Activated CD4-positive, alpha-beta T cell treated with anti-CD3 and anti-CD28 coated beads, Interleukin-10, Interleukin-2, amounts not matched to agents 100 ng/mL and 50 ng/mL, durations not matched to agents 16 hours and 8 hours (primary cell): ENCODE data around the gene IFT52.

Experiments
- DNase-seq: peaks from one replicate; pipeline ENCODE4 v3.0.0-alpha.2; 2020

Gene IFT52, protein sequence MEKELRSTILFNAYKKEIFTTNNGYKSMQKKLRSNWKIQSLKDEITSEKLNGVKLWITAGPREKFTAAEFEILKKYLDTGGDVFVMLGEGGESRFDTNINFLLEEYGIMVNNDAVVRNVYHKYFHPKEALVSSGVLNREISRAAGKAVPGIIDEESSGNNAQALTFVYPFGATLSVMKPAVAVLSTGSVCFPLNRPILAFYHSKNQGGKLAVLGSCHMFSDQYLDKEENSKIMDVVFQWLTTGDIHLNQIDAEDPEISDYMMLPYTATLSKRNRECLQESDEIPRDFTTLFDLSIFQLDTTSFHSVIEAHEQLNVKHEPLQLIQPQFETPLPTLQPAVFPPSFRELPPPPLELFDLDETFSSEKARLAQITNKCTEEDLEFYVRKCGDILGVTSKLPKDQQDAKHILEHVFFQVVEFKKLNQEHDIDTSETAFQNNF

DNA sequence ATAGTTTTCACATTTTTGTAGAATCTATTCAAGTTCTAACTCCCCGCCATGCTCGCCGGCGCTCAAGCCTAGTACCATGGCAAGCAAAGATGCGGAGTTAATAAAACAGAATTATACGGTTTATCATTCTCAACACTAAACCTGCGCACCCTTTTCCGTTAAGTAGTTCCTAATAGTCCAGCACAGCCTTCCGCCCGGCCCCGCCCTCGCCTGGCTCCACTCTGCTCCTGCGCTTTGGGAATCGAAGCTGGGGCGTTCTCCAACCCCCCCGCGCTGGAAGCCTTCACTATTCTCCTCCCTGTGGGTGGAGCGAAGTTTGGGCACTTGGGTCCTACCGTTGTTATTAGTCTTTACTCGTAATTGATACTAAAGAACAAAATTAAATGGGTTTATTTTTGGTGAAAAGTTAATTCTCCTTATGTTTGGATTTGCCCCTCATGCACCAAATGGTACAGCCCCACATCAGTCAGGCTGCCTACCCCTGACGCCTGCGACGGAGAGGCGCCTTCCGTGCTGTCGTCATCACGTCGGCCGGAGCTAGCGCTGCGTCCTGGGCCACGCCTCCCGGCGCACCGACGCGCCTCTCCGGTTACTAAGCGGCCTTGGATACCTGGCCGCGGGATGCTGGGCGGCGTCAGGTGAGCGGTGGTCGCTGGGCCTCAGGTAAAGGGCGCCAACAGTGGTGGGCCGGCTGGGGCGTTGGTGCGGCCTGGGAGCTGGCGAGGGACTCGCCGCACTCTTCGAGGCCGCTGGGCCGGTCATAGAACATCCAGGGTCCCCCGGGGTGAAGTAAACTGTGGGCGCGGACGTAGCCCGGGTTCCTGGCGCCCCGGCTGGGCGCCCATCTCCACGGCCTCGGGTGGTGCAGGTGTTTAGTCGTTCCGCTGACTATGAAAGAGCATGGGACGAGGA is at the start of gene IFT52:
IFT52 (plus strand) TSS at position 546 of the 912 bp plus-strand sequence. CDS start 3,762 bp downstream, outside the sequence.
- DNase-seq = peak; percentile 93

DNA sequence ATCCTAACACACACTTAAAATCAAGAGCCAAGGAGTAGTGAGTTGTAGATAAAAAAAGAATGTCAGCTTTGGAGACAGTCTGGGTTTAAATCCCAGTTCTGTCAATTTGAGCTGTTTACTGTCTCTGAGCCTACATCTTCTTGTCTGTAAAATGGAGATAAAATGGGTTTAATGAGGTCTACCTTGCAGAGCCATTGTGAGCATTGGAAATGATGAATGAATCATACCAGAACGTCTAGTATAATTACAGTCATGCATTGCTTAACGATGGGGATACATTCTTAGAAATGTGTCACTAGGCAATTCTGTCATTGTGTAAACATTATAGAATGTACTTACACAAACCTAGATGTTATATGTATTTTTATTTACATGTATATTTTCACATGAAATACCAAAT is 49.5 kb upstream of the IFT52 start:
- no peak for DNase-seq

DNA sequence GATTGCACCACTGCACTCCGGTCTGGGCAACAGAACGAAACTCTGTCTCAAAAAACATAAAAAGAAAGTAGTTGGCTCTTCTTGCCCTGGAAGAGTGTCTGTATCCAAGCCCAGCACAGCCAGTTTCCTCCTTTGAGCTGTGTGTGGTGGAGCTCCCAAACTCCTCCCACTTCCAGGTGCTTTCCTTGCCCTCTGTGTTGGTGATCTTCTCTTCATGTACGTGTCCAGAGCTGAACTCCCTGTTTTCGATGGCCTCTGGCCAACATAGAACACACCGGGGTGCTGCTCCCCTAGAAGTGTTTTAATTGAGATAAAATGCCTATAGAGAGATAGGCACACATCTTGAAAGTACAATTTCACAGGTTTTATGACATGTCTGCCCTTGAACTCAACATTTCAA is 48.6 kb upstream of the IFT52 start:
- no peak for DNase-seq

DNA sequence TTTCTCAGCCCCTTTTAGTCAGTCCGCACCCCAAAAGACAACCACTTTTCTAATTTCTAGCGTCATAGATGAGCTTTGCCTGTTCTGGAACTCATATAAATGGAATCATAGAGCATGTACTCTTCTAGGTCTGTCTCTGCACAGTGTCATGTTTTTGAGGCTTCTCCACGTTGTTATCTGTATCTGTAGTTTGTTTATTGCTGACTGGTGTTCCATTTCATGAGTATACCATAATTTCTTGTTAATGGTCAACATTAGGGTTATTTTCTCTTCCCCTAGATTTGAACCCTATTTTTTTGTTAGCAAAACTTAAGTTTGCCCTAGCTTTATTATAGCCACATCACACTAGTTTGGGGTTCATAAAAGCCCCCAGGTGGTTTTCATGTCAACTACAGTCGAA is 48.1 kb upstream of the IFT52 start:
- no peak for DNase-seq

DNA sequence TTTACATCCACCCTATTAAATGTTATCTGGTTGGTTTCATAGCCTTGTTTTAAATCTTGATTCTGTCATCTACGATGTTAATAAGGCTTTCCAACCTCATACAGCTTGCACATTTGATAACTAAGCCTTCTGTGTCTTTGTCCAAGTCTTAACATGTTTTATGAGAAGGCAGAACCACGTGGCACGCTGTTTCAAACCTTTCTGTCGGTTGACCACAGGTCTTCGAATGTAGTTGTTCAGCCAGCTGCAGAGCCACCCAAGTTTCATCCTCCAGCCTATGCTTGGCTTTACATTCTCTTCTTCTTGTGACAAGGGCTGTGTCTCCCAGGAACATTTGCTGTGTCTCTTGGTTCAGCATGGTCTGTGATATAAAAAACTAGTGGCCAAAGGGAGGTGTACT is 47.6 kb upstream of the IFT52 start:
- DNase-seq = no peak

DNA sequence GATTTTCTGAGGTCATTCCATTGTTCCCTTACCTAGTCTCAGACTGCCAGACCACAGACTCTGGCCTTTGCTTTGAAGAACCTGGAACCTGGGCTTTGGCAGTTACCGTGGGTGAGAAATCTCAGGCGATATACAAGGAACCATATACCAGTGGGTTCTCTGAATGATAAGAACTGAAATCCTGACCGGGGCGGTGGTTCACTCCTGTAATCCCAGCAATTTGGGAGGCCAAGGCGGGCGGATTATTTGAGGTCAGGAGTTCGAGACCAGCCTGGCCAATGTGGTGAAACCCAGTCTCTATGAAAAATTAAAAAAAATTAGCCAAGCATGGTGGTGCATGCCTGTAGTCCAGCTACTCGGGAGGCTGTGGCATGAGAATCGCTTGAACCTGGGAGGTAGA is 46.2 kb upstream of the IFT52 start:
- DNase-seq = no peak

DNA sequence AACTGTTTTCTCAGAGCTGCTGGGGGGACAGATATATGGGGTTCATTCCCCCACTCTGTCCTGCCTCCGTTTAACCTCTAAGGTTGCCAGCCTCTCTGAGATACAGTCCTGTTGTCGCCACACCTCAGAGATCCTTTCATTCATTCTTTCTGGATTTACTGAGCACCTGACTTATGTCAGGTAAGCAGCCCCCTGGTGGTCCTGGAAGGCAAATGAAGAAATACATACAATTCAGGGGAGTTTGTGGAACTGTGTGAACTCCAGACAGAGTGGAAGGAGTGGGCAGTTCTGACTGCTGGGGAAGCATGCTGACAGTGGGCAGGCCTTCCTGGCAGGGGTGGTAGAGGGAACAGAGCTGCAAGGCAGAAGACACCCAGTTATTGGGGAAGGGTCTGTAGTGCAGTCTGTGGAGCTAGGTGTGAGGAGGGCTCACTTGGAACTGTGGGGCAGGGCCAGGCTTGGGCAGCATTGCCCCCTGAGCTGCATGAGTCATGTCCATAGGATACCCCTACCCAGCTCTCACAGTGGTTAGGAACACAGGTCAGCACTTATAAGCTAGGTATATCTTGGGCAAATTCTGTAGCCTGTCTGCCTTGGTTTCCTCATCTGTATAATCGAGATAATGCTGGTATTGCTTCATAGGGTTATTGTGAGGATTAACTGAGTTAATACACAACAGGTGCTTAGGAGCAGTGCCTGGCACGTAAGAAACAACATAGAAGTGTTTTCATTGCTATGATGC is 44.7 kb upstream of the IFT52 start:
- DNase-seq = no peak

DNA sequence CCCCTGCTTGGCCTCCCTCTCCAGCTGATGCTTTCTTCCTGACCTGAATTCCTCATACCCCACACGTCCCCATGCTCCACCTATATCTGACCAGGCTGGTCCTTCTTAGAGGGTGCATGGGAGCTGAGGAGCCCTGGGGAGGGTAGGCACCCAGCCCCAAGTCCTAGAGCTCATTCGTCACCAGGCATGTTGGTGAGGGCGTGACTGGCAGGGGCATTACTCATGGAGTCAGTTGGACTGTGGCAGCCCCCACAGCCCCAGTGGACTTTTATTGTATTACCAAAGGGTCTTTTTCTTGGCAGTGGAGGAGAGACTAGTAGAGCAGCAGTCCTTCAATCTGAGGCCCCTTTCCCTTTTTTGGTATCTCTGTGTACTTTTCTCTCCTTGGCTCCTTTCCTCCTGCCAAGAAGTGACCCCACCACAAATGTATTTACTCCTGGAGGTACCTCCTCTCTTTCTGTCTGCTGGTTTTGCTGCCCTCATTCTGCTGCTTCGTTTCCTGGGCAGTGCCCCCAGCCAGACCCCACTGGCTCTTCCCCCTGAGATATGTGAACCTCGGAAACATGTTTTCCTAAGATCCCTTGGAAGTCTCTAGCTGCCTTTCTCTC is 42.4 kb upstream of the IFT52 start:
- no peak for DNase-seq

DNA sequence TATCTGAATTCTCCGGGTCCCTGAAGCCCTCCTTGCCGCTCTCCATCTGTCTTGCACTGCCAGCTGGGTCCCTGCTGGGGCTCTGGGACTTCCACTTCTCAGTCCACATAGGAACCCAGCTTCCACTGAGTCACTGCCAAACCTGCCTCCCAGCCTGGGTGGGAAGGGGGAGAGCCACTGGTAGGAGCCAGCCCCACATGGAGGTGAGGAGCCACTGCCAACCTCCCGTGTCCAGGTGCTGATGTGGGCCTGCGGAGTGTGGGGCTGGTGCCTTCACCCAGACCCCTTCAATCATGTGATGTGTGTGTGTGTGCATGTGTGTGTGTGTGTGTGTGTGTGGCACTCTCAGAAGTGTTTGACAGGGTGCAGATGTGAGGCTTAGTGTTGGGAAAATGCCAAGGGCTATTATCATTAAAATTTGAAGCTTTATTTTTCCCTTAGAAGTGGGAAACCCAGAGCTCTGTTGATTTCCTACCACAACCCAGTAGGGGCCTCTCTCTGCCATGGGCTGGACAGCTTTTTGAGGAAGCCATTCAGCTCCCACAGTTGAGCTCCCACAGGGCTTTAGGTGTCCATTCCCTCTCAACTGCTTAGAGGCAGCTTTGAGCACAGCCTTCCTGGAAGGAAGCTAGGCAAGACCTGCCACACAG is 41.2 kb upstream of the IFT52 start:
- DNase-seq = no peak

DNA sequence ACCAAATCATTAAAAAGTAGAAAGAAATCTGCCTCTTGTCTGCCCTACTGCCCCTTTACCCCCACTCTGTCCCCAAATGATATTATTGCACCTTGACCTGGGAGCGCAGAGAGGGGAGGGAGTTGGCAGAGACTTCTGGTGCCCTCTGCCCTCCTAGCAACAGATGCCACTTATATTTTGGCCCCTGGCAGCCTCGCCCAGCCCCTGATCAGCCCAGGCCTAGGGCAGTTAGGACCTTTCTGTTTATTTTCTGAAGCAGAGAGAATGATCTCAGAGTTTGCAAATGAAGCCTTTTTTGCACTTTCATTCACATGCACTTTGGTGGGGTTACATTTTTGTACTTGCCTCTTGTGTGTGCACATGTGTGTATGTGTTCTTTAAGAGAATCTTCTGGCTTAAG is 40.3 kb upstream of the IFT52 start:
- DNase-seq = no peak

DNA sequence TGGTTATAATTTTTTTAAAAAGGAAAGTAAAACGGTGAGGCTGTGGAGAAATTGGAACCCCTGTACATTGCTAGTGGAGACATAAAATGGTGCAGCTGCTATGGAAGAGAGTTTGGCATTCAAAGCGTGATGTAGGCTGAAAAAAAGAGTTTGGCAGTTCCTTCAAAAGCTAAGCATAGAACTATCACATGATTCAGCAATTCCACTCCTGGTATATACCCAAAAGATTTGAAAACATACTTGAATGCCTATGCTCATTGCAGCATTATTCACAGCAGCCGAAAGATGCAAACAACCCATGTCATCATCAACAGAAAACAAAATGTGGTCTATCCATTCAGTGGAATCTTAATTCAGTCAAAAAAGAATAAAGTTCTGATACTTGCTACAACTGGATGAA is 36.4 kb upstream of the IFT52 start:
- DNase-seq = no peak

DNA sequence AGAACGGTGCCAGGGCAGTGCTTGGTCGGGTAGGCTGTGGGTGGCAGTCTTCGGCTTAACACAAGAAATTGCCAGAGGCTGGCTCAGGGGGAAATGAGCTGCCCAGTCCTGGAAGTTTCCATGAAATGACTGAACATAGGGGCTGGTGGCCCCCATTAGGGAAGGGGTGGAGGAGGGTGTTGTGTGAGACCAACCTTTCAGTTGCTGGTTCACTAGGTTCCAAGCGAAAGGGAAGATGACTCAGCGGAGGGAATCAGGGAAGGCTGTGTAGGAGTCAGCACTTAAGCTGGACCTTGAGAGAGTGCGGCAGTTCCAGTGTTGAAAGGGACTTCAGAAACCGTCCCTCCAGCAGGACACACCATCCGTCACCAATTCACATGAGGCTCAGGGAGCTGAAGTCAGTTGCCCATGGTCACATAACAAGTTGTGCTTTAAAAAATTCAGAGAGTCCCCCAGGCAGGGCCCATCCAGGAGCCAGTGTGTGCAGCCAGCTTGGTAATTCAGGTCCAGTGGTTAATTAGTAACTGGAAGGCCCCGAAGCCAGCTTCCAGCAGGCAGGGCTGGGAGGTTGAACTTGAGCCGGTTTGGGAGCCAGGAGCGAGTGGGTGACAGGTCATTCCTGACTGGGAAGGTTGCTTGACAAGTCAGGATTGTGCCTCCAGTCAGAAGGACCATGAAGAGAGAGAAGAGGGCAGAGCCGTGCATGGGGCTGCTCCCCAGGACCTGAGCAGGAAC is 32.2 kb upstream of the IFT52 start, which contains the start of gene SGK2:
SGK2 (plus strand) TSS at position 616 of the 735 bp plus-strand sequence. CDS start 7,469 bp downstream, outside the sequence.
- DNase-seq = no peak

DNA sequence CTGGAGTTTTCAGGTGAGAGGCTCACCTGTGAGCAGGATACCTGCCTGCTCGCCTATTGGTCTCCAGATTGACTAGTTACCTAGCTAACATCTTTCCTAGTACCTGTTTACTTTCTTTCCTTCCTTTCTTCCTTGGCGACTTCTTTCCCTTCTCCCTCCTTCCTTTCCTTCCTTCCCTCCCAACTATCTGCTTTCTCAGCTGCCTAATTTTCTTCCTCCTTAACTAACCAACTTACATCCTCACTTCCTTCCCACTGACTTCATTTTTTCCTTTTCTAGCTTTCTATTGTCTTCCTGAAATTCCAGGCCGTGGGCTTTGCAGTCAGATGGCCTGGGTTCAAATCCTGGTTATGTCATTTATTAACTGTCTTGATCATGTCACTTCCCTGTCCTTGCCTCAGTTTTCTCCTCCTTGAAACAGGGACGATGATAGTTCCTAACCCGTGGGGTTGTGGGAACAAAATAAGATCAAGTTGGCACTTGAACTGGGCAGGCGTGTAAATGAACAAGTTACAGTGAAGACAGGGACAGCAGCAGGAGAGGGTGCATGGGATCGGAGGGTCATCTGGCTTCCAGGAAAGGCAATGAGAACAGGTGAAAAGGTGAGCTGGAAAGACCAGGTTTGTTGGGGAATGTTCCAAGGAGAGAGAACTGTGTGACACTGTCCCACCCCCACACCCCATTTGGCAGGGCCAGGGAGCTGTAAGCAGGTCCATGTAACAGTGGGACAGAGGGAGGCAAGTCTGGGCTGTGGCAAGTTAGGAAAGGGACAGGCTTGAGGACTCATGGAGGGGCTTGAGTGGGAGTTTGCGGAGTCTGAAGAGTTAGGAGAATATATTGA is 31.4 kb upstream of the IFT52 start:
- no peak for DNase-seq

DNA sequence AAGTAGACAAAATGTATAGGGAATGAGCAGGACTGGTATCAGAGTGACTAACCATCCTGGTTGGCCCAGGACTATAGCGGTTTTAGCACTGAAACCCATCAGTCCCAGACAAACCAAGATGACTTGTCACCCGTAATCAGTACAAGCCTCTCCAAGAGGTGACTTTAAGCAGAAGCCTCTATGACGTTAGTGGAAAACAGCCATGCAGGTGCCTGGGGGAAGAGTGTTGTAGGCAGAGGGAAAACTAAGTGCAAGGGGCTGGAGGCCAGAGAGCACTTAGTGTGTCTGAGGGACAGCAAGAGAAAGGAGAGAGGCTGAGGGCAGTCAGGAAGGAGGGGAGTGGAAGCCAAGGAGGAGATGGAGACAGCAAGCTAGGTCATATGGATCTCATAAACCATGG is 29.8 kb upstream of the IFT52 start:
- no peak for DNase-seq

DNA sequence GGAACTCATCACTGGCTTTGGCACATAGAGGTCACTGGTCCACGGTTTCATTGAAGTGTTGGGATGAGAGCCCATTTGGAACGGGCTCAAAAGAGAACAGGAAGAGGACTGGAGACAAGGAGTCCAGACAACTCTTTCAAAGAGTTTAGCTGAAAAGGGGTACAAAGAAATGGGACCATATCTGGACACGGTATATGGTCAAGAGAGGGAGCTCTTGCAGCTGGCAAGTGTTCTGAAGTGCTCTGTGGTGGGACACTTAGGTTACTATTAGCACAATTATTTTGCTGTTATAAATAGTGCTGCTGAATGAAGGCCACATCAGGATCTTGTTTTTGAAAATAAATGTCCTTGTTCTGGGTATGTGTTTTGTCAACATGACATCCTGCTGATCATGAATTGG is 27.3 kb upstream of the IFT52 start:
- DNase-seq = no peak

DNA sequence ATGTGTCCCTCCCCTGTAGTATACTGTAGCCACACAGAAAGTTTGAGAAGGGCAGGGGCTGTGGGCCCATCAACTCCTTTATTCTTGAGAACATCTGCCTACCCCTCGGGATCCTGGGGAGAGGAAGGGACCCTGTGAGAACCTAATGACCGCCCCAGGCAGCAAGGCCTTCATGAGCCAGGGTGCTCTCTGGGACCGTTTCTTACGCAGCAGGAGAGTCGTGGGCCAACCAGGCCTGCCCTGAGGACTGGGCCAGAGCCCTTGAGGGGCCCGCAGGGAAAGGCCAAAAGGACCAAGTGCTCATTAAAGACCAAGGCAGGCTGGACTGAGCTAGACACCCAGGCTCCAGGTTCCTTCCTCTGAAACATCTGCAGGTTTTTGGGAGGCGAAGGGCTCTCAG is 26.7 kb upstream of the IFT52 start:
- DNase-seq = no peak

DNA sequence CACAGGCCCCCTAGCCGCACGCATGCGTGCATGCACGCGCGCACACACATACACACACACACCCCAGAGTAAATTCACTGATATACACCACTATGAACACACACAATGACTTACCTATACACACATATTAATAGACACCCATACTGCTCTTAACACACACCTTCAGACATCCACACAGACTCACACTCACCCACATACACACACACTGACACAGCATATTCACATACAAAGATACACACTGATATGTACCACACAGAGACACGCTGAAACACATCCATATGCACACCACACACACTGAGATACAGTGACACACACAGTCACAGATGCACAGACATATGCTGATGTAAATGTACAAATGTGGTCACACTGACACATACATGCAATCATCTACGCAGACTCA is 26.3 kb upstream of the IFT52 start:
- no peak for DNase-seq

DNA sequence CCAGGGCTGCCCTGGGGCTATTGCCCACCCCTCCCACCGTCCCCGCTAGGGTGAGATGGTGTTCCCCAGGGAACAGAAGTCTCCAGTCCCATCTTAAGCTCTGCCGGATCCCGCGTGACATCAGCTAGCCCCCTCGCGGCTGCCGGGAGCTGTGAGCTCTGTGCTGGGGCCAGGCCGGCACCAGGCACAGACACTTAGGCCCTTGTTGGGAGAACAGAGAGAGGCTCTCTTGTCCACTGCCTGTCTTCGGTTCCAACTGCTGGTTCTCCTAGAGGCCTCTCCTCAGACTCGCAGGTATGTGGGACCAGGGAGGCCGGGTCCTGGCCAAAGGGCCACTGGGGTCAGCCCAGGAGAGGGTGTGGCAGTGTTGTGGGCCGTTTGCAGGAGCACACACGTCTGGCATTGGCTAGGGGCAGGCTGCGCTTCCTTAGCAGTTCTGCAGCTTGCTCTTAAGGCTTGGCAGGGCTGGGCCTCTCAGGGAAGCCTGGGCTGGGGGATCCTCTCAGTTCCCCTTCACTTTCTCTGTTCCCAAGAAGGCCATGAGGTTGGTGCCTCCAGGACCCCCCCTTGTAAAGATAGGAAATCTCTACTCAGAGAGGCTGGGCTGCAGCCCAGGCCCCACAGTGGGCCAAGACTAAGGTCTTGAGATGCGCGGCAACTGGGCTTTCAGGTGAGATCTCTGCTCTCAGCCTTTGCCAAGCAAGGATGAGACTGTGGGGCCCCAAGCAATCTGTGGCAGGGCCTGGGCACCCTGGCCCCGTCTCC is 25.6 kb upstream of the IFT52 start:
- DNase-seq = no peak

DNA sequence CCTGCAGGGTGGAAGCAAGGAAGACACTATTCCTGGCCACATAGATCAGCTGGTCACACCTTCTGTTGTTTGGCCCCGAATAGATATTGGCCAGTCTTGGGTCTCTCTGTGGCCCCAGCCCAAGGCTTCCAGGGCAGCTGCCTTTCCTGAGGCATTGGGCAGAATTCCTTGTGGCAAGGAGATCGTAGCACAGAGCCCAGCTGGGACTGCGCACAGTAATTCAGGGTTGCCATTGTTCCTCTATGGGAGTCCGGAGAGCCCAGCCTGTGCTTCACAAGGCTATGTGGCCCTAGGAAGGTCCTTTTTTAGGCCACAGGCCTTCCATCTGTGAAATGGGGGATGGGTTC is 25.0 kb upstream of the IFT52 start:
- DNase-seq = no peak

DNA sequence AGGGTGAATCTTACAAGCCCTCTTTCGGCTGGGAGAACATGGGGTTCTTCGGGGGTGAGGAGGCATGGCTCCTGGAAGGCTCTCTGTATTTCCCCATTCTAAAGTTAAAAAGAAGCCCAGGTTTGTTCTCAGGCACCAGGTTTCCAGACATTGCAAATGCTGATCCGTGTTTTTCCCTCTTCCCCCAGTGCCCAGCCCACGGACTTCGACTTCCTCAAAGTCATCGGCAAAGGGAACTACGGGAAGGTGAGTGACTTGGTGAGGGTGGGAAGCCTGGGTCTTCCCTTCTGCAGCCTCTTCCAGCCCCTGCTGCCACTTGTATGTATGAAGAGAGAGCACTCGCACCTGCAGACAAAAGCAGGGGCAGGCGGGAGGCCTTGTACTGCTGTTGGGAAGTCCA is 23.3 kb upstream of the IFT52 start:
- no peak for DNase-seq
